ENCODE results near the gene ERICH3.
"Not testable (repeated sequence)": the region's sequence is repeated elsewhere in the genome, so short reads cannot be mapped to it uniquely, and the experiment has no call there.

Gene ERICH3

DNA sequence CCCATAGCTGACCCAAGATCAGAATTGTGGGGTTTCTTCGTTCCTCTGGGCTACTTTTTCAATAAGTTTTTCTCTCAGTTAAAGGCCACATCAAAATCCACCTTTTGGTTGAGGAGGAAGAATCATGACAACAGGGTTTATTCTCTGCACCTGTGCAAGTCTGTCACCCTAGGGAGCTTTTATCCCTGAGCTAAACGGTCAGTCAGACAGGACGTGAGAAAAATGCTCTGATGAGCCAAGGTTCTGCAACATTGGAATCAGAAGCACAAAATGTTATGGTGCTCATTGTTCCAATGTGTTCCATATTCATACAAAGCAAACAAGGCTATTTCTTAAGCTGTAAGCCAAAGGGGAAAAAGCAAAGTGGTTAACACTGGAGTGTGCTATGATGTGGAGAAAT lies 7.4 kb upstream of the ERICH3 start:
- no peak for DNase-seq

DNA sequence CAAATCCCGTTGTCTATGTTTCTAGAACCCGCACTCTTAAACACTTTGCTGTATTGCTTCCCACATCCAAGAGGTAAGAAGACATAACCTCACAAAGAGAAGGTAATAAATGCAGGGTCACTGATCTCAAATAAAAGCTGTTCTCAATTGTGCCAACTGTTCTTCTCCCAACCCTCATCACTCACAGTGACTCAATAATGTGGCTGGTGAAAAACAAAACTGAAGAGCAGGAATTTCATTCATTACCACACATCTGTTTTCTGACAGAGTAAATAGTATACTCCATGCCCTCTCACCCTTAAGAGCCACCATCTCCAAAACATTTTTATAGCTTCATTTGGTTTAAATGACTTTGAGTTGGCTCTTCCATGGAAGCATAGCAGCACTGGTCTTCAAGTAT lies 6.2 kb upstream of the ERICH3 start:
- no peak for DNase-seq

DNA sequence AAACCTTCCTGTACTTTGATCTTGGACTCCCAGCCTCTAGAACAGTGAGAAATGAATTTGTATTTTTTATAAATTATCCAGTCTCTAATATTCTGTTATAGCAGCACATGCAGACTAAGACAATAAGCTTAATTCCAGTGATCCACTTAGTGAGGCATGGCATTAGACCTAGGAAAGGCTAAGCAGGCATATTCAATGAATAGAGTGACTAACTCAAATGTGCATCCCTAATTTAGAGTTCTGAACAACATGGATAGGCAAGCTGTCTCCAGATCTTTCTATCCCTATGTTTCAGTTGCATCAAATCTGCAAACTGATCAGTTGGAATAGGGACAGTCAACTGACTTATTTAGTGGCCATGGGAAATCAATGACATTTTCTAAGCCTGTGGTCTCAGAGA lies 4.3 kb upstream of the ERICH3 start:
- DNase-seq = no peak

DNA sequence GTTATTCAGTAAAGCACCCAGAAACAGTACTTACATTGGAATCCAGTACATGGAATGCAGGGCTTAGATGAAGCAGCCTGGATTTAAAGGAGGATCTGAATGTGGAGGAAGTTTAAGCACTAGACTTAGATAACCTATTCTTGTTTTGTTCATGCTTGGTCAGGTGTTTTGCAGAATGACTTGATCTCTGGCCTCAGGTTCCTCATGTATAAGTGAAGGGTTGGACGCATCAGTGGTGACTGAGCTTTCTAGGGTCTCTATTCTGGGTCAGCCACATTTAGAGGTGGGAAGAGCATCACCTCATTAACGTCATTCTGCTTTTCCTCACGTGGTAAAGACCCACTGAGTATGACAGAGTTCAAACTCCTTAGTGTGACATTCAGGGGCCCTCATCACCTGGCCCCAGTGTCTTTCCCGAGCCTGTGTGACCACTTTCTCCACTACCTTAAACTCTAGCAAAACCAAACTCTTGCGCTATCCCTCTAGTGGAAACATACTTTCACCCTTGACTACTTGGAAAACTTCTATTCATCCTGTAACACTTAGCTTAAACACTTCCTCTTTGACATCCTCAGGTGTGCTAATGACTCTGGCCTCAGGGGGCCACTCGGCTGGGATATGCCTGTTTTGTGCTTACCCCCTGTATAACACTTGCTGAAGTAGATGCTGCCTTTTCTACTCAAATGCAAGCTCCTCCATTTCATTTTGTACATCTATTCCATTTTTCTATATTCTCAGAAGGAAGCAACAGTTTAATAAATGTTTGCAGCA lies 871 bp upstream of the ERICH3 start:
- DNase-seq = no peak

DNA sequence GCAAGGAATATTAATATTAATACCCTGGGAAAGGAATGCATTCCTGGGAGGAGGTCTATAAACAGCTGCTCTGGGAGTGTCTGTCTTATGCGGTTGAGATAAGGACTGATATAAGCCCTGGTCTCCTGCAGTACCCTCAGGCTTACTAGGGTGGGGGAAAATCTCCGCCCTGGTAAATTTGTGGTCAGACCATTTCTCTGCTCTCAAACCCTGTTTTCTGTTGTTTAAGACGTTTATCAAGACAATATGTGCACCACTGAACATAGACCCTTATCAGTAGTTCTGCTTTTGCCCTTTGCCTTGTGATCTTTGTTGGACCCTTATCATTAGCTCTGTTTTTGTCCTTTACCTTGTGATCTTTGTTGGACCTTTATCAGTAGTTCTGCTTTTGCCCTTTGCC lies 2.7 kb downstream of the ERICH3 start:
- not testable (repeated sequence) for DNase-seq

DNA sequence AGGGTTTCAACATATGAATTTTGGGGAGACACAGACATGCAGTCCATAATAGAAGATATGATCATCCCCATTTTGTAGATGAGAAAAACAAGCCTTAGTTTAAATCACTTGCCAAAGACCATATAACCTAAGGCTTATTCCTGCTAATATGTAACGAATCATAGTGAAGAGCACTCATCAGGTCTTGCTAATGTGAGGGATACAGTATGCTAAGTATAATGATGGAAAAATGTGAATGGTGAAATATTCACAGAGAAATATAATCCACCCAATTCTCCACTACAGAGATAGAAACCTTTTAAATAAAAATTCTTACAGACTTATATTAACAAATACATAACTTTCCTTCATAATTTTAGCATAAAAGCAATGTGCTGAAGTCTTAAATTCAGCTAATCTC lies 18.9 kb downstream of the ERICH3 start:
- no peak for DNase-seq

DNA sequence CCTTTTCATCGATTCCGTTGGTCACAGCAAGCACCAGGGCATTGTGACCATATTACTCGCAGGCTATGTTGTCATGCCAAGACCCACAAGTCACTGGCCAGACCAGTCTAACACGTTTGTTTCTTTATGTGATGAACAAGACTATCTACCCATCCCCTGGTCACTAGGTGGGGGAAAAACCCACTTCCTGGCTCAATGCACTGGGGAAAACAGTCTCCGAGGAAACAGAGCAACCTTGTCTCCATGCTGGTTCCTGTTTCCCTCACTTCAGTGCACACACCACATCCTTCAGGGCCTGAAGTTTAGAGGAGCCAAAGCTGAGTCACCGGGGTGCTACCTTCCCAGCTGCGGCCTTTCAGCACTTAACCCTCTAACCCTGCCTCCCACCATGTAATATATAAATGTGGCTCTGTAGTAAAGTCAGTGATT lies 20.9 kb downstream of the ERICH3 start:
- no peak for DNase-seq

DNA sequence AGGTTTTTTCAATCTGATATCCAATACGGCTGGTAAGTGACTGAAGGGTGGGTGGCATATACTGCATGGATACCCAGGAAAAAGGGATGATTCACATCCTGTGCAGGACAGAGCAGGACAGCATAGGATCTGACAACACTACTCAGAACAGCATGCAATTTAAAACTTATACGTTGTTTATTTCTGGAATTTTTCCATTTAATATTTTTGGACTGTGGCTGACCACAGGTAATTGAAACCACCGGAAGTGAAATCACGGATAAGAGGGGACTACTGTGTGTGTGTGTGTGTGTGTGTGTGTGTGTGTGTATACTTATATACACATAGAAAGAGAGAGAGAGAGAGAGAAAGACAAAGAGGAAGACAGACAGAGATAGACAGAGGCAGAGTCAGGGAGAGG lies 23.0 kb downstream of the ERICH3 start:
- no peak for DNase-seq

DNA sequence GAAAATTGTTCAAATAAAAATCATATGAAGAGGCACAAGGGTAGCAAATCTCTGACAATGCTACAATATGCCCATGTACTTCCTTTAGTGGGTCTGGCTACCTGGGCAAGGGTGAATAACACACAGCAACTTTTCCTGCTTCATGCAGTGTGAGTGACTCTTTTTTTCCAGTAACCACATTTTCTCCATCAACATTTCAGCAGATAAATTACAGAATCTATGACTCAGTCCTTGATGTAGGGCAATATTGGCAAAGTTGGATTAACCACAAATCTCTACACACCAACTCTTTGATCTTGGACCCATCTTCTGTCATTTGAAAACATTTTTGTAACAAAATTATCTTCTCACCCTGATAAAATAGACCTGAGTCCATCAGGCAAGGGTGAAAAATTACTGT lies 31.7 kb downstream of the ERICH3 start:
- no peak for DNase-seq

DNA sequence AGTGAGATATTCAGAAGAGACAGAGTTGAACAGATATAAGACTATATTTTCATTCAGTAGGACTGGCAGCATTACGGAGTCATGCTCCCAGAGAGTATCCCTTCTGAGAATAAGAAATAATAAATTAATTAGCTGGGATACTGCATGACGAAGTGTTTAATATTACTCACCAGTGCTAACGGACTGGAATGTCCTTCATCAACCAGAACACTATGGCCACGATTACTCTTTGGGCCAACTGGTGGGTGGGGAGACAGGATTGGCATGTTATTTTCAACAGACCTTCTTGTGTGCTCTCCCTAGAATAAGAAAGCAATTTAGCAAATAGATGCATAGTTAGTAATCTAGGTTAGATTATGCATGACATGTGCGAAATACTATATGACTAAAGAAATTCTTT lies 32.4 kb downstream of the ERICH3 start:
- DNase-seq = no peak

DNA sequence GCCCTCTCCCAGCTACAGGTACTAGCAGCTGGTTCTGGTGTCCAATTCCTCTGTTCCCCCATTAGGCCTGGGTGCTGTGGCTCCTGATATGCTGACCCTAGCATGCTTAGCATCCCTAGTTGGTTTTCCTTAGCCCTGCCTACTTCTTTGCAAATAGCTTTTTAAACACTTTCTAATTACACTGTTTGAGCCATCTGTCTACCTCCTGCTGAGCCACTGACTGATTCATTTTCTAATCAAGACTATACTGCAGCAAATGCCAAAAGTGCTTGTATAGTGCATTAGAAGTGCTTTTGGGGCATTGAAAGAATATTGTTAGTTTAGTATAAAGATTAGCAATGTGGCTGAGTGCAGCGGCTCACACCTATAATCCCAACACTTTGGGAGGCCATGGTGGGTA lies 36.3 kb downstream of the ERICH3 start:
- no peak for DNase-seq

DNA sequence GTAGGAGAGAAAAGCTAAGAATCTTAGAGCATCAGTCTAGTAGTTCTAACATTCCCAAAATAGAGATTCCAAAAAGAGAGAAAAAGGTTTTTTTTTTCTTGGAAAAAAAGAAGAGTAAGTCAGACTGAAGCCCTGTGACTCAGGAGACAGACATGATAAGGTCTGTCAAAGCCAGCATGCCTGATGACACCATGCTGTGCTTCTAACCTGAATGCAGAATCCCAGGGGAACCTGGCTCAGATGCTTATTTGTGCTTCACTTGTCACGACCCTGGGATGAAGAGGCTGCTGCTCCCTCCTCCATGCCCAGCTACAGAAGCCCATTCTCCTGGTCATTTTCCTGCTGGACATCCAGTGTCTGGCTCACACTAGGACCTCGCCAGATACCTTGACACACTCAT lies 44.3 kb downstream of the ERICH3 start:
- no peak for DNase-seq

DNA sequence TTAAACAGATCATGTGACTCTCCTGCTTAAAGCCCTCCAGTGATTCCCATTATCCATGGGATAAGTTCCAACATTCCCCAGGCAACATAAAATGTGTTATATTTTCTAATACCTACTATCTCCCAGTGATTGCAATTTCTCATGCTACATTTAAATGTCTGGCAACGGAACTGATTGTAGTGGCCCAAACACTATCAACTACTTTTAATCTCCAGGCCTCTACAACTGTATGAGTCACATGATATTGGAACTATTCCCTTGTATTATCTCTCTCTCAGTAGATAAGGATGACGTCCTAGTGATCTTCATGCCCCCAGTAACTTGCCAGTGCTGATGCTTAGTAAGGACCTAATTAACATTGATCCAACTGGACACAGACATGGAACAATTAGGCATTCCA lies 49.9 kb downstream of the ERICH3 start:
- DNase-seq = no peak

DNA sequence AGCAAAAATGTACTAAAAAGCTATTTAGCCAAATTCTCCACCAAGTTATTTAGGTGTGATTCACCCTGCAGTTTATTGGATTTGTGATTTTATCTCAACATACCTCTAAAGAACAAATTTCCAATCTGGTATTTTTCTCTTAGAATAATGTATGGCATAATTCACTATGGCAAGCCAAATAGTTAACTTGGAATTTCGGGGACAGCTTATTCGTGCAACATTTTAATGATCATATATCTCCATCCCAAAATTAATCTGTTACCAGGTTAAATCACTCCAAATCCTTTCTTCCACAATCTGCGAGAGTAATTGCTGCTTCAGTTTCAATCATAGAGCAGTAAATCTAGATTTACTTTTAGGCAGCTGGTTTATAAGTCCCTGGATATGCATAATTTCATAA lies 53.4 kb downstream of the ERICH3 start:
- no peak for DNase-seq

DNA sequence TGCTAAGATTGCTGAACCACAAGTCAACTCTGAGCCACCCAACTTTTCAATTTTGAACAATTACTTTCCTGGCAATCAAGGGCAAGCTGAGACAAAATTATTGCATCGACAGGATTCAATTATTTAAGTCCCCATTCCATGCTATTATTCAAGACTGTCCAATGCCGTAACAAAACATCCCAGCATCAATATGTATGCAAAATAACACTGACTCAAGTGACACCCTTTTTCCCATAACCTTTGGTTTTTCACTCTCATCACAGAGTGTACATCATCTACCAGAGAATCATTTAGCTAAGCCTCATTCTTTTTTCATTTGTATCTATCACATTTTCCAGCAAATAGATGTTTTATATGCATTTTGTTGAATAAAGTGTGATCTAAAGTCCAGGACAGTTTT lies 54.6 kb downstream of the ERICH3 start:
- DNase-seq = no peak

DNA sequence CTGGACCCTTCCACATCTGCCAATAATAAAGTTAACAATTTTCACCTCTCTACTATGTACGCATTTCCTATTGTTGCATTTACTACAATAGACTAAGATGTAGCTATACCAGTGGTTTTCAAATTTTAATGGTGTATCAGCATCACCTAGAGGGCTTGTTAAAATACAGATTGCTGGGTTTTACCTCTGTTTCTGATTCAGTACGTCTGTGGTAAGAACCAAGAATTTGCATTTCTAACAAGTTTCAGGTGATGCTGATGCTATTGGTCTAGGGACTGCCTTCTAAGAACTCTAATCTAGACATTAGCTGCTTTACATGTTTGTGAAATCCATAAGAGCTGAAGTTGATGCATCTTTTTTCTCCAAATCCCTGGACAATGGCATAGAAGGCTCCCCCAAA lies 59.7 kb downstream of the ERICH3 start:
- no peak for DNase-seq

DNA sequence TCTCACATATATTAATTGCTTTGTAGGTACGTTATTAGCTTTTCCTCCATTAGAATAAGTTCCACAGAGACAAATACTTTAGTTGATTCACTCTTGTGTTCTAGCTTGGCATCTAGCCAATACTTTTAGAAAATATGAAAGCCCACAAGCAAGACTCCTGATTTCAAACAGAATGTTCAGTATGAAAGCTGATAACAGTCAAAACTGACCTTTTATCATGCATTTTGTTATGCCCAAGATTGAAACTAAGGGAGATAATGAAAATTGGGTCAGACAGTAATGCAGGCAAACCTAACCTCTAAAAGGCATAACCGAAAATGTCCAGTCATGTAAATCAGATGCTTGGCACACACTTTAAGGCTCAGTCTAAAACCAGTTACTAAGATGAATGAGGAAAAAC lies 61.7 kb downstream of the ERICH3 start:
- DNase-seq = no peak

DNA sequence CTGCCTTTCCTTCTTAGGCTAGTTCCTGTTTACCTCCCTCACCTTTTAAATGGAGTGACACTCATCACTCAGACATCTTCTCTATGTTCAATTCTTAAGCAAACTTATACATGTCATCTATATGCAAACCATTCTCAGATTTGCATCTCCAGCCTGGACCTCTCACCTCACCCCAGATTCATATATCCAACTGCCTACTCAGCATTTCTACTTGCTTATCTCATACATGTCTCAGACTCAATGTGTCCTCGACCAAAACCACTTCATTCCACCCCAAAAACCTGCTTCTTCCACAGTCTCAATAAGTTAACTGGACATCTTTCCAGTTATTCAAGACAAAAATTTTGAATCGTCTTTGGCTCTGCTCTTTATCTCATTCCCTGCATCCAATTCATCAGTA lies 62.6 kb downstream of the ERICH3 start:
- DNase-seq = no peak

DNA sequence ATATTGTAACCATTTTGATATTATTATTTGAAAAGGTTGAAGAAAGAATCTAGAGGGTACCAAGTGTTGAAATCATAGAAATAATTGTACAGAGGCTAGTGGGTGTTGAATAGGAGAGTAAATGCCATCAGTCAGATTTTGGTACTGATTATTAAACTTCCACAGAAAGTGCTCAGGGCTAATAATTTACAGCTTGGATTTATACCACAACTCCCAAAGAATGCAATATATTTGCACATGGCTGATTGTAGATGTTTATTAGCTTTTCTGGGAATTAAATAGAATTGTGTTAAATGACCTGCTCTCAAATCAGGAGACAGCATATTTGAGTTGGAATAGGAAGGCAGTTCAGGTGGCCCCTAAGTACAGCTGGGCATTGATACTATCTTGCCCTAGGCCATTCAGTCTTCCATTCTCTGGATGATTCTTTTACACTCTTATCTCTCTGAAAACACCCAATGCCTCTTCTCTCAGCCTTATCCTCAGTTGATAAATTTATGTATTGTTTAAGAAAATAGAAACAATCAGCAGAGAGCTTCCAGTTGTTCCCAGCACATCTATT lies 63.7 kb downstream of the ERICH3 start:
- no peak for DNase-seq

DNA sequence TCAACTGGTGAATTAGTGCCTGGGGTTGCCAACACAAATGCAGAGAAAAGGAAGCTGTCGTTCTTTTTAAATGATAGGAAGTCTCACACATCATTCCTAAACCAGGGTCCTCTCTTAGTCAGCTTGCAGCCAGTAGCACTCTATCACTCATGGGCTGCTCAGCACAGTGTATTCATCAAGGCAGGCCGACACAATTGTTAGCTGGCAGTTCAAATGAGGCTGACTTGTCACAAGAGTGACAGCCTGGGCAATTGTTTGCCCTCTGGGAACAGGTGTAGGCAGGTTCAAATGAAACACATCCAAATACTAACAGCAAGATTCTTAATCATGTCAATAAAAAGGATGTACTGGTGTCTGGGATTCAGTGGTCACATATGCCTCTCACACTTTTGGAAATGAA lies 76.9 kb downstream of the ERICH3 start:
- no peak for DNase-seq

DNA sequence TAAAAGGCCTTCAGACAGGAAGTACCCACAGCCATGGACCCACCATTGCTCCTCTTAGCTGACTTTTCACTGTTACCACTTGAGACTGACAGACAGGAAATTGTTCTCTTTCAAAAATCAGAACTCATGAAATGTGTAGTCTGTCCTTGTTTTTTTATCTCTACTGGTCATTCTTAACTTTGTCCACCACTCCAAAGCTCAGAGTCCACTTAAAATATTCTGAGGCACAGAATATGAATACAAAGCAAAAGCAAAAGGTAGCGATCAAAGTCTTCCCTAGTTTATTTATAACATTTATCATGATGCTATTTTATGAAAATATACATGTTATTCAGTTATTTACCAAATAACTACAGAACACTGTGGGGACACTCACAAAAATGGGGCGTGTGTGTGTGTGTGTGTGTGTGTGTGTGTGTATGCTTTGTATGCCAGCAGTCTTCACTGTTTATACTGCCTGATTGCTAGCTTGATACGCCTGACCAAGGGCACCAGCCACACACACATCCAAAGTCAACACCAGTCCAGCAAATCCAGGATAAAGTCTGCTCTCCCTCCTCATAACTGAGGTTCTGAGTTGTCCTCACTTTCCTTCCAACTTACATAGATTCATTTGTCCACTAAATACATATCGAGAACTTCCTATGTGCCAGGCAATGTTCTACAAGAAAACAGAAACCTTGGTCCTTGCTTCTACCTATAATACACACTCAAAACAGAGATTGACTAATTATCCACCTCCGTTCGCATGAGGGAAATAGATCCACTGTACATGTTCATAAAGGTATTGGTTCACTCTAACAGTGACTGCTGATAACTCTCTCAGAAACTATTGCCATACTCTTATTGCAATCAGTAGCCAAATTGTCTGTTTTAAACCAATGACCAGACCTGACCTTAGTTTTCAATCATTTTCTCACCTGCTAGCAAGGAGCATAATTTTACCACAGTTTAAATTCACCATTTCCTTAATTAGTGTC lies 79.4 kb downstream of the ERICH3 start:
- no peak for DNase-seq

DNA sequence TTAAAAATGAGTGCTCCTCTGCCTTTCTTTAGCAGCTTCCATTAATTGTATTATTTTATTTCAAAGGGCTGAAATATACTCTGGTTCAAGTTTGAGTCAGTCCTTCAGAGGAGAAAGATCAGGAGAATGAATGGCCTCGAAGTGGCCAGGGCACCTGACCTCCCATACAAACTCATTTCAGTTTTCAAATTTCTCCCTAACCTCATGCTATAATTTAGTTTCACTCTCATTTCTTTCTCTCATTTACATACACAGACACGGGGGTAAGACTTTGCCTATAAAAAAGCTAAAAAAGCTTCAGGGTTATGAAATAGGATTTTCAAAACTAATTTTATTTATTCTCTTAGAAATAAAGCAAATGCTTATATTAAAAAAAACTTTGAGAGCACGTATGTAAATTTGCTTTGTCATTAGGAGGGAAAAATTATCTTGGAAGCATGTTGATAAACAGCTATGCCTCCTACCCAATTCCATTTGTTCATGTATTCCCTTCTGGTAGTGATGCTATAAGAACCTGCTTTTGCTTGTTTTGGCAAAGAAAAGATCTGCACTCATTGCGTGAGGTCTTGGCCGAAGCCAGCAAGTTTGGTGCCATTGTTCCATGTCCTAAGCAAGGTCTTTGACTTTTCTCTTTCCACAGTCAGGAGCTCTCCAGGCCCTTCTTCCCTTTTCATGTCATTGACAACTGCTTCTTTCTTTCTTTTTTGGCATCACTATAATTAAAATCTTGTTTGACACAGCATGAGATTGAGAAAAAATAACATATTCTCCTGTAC lies 80.8 kb downstream of the ERICH3 start:
- DNase-seq = peak in 2 of 14 donors; percentile 1 to 9

DNA sequence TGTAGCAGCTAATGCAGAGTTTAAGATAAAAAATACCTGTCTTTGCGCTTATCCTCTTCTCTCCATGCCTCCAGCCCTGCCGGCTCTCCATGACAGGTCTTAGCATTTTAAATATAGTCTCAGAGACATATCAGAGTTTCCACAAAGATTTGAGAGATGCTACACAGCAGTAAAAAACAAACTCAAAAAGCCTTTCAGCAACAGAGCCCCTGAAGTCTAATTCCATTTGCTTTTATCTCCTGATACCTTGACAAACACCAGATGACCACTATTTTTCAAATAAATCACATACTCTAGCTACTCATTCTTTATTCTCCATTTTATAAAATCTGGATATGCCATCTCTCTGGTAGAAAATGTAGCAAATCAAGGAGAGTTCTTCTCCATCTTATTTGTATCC lies 81.6 kb downstream of the ERICH3 start:
- DNase-seq = no peak

Measured in C1 segment of cervical spinal cord (tissue), 14 donors.